ENCODE measurements around the gene GRAMD1B. TPM values are rescaled to one million over a fixed set of nuclear protein-coding genes. Genes with fewer than 3 reads are reported as not detected.
A peak's percentile ranks its signal among the peaks of the same experiment; 100 is the strongest.

GRAMD1B gene
- total RNA-seq, 2 donors from 2014 or later: 28.8 to 39.6 TPM

- DNase-seq: peak; percentile 92
- Histone ChIP-seq H3K9me3 (ENCODE audit: control insufficient read depth, low read length) (no peaks in the 10 kb centered on the region), H3K9ac (ENCODE audit: extremely low read depth, low read length, poor library complexity, severe bottlenecking) (no peak overlapping the region), H3K4me3 (ENCODE audit: low read length) (peak overlapping the region; percentile 51), H3K36me3 (ENCODE audit: control insufficient read depth, insufficient read depth, low read length) (no peaks in the 10 kb centered on the region), H3K27ac (ENCODE audit: low read depth, low read length) (no peak overlapping the region), H3K4me1 (ENCODE audit: control insufficient read depth, insufficient read depth, low read length) (peaks cover 32% of the 10 kb centered on the region), H3K27me3 (ENCODE audit: control insufficient read depth, insufficient read depth, low read length, poor library complexity, severe bottlenecking) (no peaks in the 10 kb centered on the region)
- Mint-ChIP-seq H3K27me3 (ENCODE audit: insufficient read depth) (peaks cover 59% of the 10 kb centered on the region), H3K36me3 (ENCODE audit: low read depth) (no peaks in the 10 kb centered on the region), H3K4me3 (no peak overlapping the region), H3K4me1 (peaks cover 51% of the 10 kb centered on the region), H3K27ac (peak overlapping the region; percentile 83), H3K9me3 (no peaks in the 10 kb centered on the region)
- WGBS, 2 experiments (ENCODE audit: insufficient coverage in 1 of 2, insufficient read length in 1 of 2): 27% methylated on average over 7 of the region's 7 CpGs
- TF ChIP-seq CTCF (conservative IDR thresholded peaks at IDR 0.05): peak; percentile 91
These were observed 22.7 kb upstream of the GRAMD1B start for GRCh38 chr11:123407130-123407995.

- H3K27ac Mint-ChIP-seq: peak overlapping the region; percentile 83
These were observed 22.0 kb upstream of the GRAMD1B start for GRCh38 chr11:123407996-123408597.

More at GRCh38 chr11:123407996-123408597, 22.0 kb upstream of the GRAMD1B start:
- peak overlapping the region; percentile 44 for H3K4me3 ChIP-seq (ENCODE audit: low read length)
- no peaks in the 10 kb centered on the region for H3K27me3 ChIP-seq (ENCODE audit: control insufficient read depth, insufficient read depth, low read length, poor library complexity, severe bottlenecking)
- no peaks in the 10 kb centered on the region for H3K36me3 ChIP-seq (ENCODE audit: control insufficient read depth, insufficient read depth, low read length)
- H3K9ac ChIP-seq (ENCODE audit: extremely low read depth, low read length, poor library complexity, severe bottlenecking): peak overlapping the region; percentile 17
- Mint-ChIP-seq H3K36me3 (ENCODE audit: low read depth) (no peaks in the 10 kb centered on the region), H3K4me3 (no peak overlapping the region), H3K27me3 (ENCODE audit: insufficient read depth) (peaks cover 60% of the 10 kb centered on the region), H3K4me1 (peaks cover 51% of the 10 kb centered on the region), H3K9me3 (no peaks in the 10 kb centered on the region)
- no peak for TF ChIP-seq CTCF (conservative IDR thresholded peaks at IDR 0.05)
- peaks cover 32% of the 10 kb centered on the region for H3K4me1 ChIP-seq (ENCODE audit: control insufficient read depth, insufficient read depth, low read length)
- H3K27ac ChIP-seq (ENCODE audit: low read depth, low read length): peak overlapping the region; percentile 11
- WGBS, 2 experiments (ENCODE audit: insufficient coverage in 1 of 2, insufficient read length in 1 of 2): 16 to 19% methylated on average over 4 to 7 of the region's 7 CpGs
- H3K9me3 ChIP-seq (ENCODE audit: control insufficient read depth, low read length): no peaks in the 10 kb centered on the region
- no peak for DNase-seq
